GM23338 (cell line): ENCODE data around the gene PURA. TPM values are rescaled to one million over a fixed set of nuclear protein-coding genes. Genes with fewer than 3 reads are reported as not detected.

ENCODE experiments used
- ATAC-seq: fragments of 200-7000 bp; cut with Tn5 transposase; 3 replicates; pipeline ENCODE4 v1.9.1; 2020
- DNase-seq: peaks from one replicate; pipeline ENCODE4 v3.0.0-alpha.2; 2015; ENCODE audit warnings: low spot score
- H2AFZ ChIP-seq: fragments of 200-600 bp; sonication (generic); 2 replicates; pipeline ENCODE4 v1.8.0; 2016; ENCODE audit warnings: antibody characterized with exemption, mild to moderate bottlenecking, moderate library complexity
- H3F3A ChIP-seq: fragments of 200-600 bp; sonication (generic); replicated peaks from 2 replicates; pipeline ENCODE4 v1.8.0; 2017; ENCODE audit warnings: antibody characterized with exemption, mixed run types, low read depth
- H3K27ac ChIP-seq: fragments of 200-600 bp; sonication (generic); 2 replicates; pipeline ENCODE4 v1.6.1; 2016; ENCODE audit warnings: low read depth
- H3K27me3 ChIP-seq: fragments of 200-600 bp; sonication (generic); 2 replicates; pipeline ENCODE4 v1.8.0; 2016; ENCODE audit warnings: mild to moderate bottlenecking, mixed run types, moderate library complexity; ENCODE audit not compliant: insufficient read depth
- H3K36me3 ChIP-seq: fragments of 200-600 bp; sonication (generic); 2 replicates; pipeline ENCODE4 v1.8.0; 2016; ENCODE audit warnings: mild to moderate bottlenecking; ENCODE audit not compliant: insufficient read depth
- H3K4me1 ChIP-seq: fragments of 200-600 bp; sonication (generic); 2 replicates; pipeline ENCODE4 v1.8.0; 2016; ENCODE audit warnings: mild to moderate bottlenecking, moderate library complexity; ENCODE audit not compliant: insufficient read depth
- H3K4me2 ChIP-seq: fragments of 200-600 bp; sonication (generic); 2 replicates; pipeline ENCODE4 v1.7.1; 2017; ENCODE audit warnings: mixed run types
- H3K4me3 ChIP-seq: fragments of 200-600 bp; sonication (generic); 2 replicates; pipeline ENCODE4 v1.6.1; 2016; ENCODE audit warnings: mixed run types
- H3K79me2 ChIP-seq: fragments of 200-600 bp; sonication (generic); replicated peaks from 2 replicates; pipeline ENCODE4 v1.8.0; 2017; ENCODE audit warnings: mild to moderate bottlenecking; ENCODE audit not compliant: insufficient read depth
- H3K9me2 ChIP-seq: fragments of 200-600 bp; sonication (generic); 2 replicates; pipeline ENCODE4 v1.8.0; 2017; ENCODE audit not compliant: insufficient read depth
- H4K20me1 ChIP-seq: fragments of 200-600 bp; sonication (generic); replicated peaks from 2 replicates; pipeline ENCODE4 v1.8.0; 2017; ENCODE audit warnings: mild to moderate bottlenecking; ENCODE audit not compliant: insufficient read depth
- H3K27ac Mint-ChIP-seq: 2 replicates; pipeline ENCODE4 v1.8.0; 2020; ENCODE audit warnings: inconsistent platforms, mild to moderate bottlenecking, moderate library complexity, mixed read lengths
- H3K27me3 Mint-ChIP-seq: 3 replicates; pipeline ENCODE4 v1.8.0; 2022; ENCODE audit warnings: low read depth, mild to moderate bottlenecking, moderate library complexity, mixed read lengths, inconsistent platforms; ENCODE audit not compliant: insufficient read depth, poor library complexity
- H3K36me3 Mint-ChIP-seq: 3 replicates; pipeline ENCODE4 v1.8.0; 2021; ENCODE audit warnings: low read depth, mild to moderate bottlenecking, inconsistent platforms, moderate library complexity, mixed read lengths
- H3K4me1 Mint-ChIP-seq: 3 replicates; pipeline ENCODE4 v1.8.0; 2020; ENCODE audit warnings: mild to moderate bottlenecking, inconsistent platforms, mixed read lengths
- H3K4me3 Mint-ChIP-seq: 3 replicates; pipeline ENCODE4 v1.8.0; 2021; ENCODE audit warnings: moderate library complexity, mild to moderate bottlenecking, inconsistent platforms, mixed read lengths
- H3K9me3 Mint-ChIP-seq: 3 replicates; pipeline ENCODE4 v1.8.0; 2020; ENCODE audit warnings: moderate library complexity, mild to moderate bottlenecking, inconsistent platforms, mixed read lengths
- CREB1 ChIP-seq: fragments of 250-450 bp; sonication (Bioruptor Pico); IDR thresholded peaks from 2 replicates; pipeline ENCODE4 v1.5.0; 2020; ENCODE audit warnings: low read depth, mild to moderate bottlenecking, moderate library complexity
- CTCF ChIP-seq, 2 experiments: fragments of 200-600 bp in 1 of 2; sonication (generic) in 1 of 2; conservative IDR thresholded peaks; 2 replicates each; pipeline versions ENCODE4 v1.5.1 to v1.6.1; 2016 to 2017; ENCODE audit warnings: antibody characterized with exemption in 2 of 2, low read depth in 2 of 2, mild to moderate bottlenecking in 2 of 2, moderate library complexity in 1 of 2
- EZH2 ChIP-seq: fragments of 200-600 bp; sonication (generic); IDR thresholded peaks from one replicate; pipeline ENCODE4 v1.8.0; 2017; ENCODE audit warnings: antibody characterized with exemption, mild to moderate bottlenecking, low read depth; ENCODE audit not compliant: unreplicated experiment
- EZH2phosphoT487 ChIP-seq: fragments of 200-600 bp; sonication (generic); IDR thresholded peaks from one replicate; pipeline ENCODE4 v1.8.1; 2018; ENCODE audit warnings: antibody characterized with exemption; ENCODE audit not compliant: unreplicated experiment
- JUNB ChIP-seq: IDR thresholded peaks from one replicate; pipeline ENCODE4 v1.6.1; 2016; ENCODE audit warnings: antibody characterized with exemption; ENCODE audit not compliant: unreplicated experiment
- NANOG ChIP-seq: IDR thresholded peaks from 2 replicates; pipeline ENCODE4 v1.6.1; 2016; ENCODE audit warnings: antibody characterized with exemption, borderline replicate concordance
- POLR2AphosphoS5 ChIP-seq: IDR thresholded peaks from 2 replicates; pipeline ENCODE4 v1.6.1; 2016; ENCODE audit warnings: antibody characterized with exemption, low read depth
- REST ChIP-seq: IDR thresholded peaks from one replicate; pipeline ENCODE4 v1.6.1; 2018; ENCODE audit warnings: antibody characterized with exemption; ENCODE audit not compliant: unreplicated experiment
- STAT1 ChIP-seq: IDR thresholded peaks from one replicate; pipeline ENCODE4 v1.6.1; 2016; ENCODE audit warnings: antibody characterized with exemption; ENCODE audit not compliant: unreplicated experiment
- ZNF114 ChIP-seq: fragments of 250-450 bp; sonication (Bioruptor Pico); IDR thresholded peaks from 2 replicates; pipeline ENCODE4 v1.5.0; 2020; ENCODE audit warnings: mild to moderate bottlenecking, moderate library complexity
- polyA plus RNA-seq: library from polyadenylated mRNA; unstranded; fragments of >200 nt; fragmentation: Nextera tagmentation; extraction: Ambion mirVana; gene quantifications from 2 replicates; pipeline ENCODE4 v1.2.1, GENCODE V29; 2016
- total RNA-seq: library from RNA; depleted of rRNA; stranded (reverse); fragments of >200 nt; shearing (Covaris generic); gene quantifications from 2 replicates; pipeline ENCODE4 v1.2.3, GENCODE V29; 2014
- TF ChIP-seq, protein P1 (sequence below): fragments of 250-450 bp; sonication (Bioruptor Pico); IDR thresholded peaks from 2 replicates; pipeline ENCODE4 v1.5.0; 2020; ENCODE audit warnings: mild to moderate bottlenecking, moderate library complexity

The PURA gene
- total and polyA plus RNA-seq, 2 experiments from 2014 or later = 1.5 to 2.3 TPM

GRCh38 chr5:140083120-140083519 lies 30.8 kb upstream of the PURA start:
- H3K4me1 Mint-ChIP-seq = peaks cover 6% of the 10 kb centered on the region; the same call in 1 of the 3 replicates
- H3K36me3 ChIP-seq = no peaks in the 10 kb centered on the region
- H3K4me1 ChIP-seq = 0 out of 2 replicates have a peak, but pooled peaks cover 8% of the 10 kb centered on the region
- H3K27me3 Mint-ChIP-seq = peaks cover 2% of the 10 kb centered on the region
- H3K4me3 ChIP-seq = no peak overlapping the region
- H3K79me2 ChIP-seq = no peaks in the 10 kb centered on the region
- no peaks in the 10 kb centered on the region for H4K20me1 ChIP-seq
- H3K36me3 Mint-ChIP-seq = no peaks in the 10 kb centered on the region
- H2AFZ ChIP-seq = no peak overlapping the region
- H3K27ac Mint-ChIP-seq = no peak overlapping the region
- H3K9me2 ChIP-seq = no peaks in the 10 kb centered on the region
- no peak for TF ChIP-seq POLR2AphosphoS5
- TF ChIP-seq JUNB = no peak
- no peak for TF ChIP-seq NANOG
- TF ChIP-seq REST = no peak
- TF ChIP-seq EZH2 = no peak
- TF ChIP-seq CTCF (conservative IDR thresholded peaks at IDR 0.05; ENCODE audit: low read depth in 2 of 2) = no peak
- no peak for TF ChIP-seq ZNF114 (CRISPR knock-in tag)
- TF ChIP-seq EZH2phosphoT487 = no peak
- TF ChIP-seq CREB1 (CRISPR knock-in tag) = no peak
- TF ChIP-seq, protein P1, sequence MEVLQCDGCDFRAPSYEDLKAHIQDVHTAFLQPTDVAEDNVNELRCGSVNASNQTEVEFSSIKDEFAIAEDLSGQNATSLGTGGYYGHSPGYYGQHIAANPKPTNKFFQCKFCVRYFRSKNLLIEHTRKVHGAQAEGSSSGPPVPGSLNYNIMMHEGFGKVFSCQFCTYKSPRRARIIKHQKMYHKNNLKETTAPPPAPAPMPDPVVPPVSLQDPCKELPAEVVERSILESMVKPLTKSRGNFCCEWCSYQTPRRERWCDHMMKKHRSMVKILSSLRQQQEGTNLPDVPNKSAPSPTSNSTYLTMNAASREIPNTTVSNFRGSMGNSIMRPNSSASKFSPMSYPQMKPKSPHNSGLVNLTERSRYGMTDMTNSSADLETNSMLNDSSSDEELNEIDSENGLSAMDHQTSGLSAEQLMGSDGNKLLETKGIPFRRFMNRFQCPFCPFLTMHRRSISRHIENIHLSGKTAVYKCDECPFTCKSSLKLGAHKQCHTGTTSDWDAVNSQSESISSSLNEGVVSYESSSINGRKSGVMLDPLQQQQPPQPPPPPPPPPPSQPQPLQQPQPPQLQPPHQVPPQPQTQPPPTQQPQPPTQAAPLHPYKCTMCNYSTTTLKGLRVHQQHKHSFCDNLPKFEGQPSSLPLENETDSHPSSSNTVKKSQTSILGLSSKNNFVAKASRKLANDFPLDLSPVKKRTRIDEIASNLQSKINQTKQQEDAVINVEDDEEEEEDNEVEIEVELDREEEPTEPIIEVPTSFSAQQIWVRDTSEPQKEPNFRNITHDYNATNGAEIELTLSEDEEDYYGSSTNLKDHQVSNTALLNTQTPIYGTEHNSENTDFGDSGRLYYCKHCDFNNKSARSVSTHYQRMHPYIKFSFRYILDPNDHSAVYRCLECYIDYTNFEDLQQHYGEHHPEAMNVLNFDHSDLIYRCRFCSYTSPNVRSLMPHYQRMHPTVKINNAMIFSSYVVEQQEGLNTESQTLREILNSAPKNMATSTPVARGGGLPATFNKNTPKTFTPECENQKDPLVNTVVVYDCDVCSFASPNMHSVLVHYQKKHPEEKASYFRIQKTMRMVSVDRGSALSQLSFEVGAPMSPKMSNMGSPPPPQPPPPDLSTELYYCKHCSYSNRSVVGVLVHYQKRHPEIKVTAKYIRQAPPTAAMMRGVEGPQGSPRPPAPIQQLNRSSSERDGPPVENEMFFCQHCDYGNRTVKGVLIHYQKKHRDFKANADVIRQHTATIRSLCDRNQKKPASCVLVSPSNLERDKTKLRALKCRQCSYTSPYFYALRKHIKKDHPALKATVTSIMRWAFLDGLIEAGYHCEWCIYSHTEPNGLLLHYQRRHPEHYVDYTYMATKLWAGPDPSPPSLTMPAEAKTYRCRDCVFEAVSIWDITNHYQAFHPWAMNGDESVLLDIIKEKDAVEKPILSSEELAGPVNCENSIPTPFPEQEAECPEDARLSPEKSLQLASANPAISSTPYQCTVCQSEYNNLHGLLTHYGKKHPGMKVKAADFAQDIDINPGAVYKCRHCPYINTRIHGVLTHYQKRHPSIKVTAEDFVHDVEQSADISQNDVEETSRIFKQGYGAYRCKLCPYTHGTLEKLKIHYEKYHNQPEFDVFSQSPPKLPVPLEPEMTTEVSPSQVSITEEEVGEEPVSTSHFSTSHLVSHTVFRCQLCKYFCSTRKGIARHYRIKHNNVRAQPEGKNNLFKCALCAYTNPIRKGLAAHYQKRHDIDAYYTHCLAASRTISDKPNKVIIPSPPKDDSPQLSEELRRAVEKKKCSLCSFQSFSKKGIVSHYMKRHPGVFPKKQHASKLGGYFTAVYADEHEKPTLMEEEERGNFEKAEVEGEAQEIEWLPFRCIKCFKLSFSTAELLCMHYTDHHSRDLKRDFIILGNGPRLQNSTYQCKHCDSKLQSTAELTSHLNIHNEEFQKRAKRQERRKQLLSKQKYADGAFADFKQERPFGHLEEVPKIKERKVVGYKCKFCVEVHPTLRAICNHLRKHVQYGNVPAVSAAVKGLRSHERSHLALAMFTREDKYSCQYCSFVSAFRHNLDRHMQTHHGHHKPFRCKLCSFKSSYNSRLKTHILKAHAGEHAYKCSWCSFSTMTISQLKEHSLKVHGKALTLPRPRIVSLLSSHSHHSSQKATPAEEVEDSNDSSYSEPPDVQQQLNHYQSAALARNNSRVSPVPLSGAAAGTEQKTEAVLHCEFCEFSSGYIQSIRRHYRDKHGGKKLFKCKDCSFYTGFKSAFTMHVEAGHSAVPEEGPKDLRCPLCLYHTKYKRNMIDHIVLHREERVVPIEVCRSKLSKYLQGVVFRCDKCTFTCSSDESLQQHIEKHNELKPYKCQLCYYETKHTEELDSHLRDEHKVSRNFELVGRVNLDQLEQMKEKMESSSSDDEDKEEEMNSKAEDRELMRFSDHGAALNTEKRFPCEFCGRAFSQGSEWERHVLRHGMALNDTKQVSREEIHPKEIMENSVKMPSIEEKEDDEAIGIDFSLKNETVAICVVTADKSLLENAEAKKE (CRISPR knock-in tag) = no peak
- TF ChIP-seq STAT1 = no peak
- no peak for DNase-seq
- no peak overlapping the region for H3K4me3 Mint-ChIP-seq
- H3K27me3 ChIP-seq = 0 out of 2 replicates have a peak, but pooled peaks cover 7% of the 10 kb centered on the region
- H3F3A ChIP-seq = no peaks in the 10 kb centered on the region
- no peaks in the 10 kb centered on the region for H3K9me3 Mint-ChIP-seq
- H3K27ac ChIP-seq = no peak overlapping the region
- ATAC-seq = no peak
- no peak overlapping the region for H3K4me2 ChIP-seq
